Pons (tissue), 1 donor: ENCODE results near the gene KIF26B.

ENCODE experiments used
- DNase-seq: peaks from one replicate; pipeline ENCODE4 v3.0.0-alpha.2; 2016; ENCODE audit warnings: low spot score

The KIF26B gene

DNA sequence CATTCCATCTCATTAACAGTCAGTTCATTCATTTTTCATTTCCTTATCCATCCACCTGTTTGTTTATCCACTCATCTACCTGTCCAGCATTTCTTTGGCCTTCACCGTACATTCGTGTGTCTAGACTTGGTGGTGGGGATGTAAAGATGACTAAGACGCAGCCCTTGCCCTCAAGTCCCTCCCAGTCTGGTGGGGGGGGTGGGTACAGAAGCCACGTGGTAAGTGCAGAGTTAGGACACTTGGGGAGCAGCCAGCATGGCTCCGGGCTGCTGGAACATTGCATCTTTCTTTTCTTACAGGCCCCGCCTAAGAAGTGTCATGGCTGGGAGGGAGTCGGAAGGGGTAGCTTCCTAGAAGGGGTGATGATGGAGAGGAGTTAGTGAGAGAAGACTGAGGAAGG is 17.2 kb downstream of the KIF26B start:
- DNase-seq, result no peak

DNA sequence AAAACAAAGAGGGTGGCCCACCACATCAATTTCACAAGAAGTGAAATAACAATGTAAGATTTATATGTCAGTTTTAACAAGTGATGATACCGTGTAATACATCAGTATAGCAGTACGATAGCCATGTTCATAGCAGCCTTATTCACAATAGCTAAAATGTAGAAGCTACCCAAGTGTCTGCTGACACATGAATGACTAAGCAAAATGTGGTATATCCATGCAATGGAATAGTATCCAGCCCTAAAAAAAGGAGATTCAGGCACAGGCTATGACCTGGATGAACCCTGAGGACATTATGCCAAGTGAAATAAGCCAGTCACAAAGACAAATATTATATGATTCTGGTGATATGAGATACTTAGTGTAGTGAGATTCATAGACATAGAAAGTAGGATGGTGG is 18.0 kb downstream of the KIF26B start:
- DNase-seq, result no peak

DNA sequence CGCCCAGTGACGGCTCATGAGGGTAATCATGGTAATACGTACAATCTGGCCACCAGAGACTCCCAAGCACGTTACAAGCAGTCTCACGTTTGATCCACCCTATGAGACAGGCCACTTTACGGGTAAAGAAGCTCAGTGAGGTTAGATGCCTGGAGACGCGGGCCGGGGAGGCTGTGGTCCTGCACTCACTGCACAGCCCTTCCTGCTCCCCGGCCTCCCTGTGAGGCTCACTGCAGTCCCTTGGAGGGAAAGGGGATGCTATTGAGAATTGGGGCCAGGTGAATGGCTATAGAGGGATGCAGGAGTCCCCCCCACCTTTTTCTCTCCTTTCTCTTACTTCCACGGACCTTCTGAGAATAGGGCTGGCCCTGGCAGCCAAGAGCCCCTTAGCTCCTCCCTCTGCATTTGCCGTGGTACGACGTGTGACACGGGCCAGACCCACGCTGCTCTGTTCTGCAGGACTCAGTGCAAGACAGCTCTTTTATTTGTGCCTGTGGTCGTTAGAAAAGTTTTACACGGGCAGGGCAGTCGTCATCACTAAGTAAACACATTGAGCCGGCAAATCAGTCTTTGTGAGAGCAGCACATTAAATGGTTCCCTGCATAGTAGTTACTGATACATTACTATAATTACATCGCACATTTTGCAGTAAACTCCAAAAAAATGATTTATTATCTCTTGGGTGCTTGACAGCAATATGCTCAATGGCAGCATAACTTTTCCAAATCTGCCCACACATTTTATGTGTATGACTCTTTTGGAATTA is 18.8 kb downstream of the KIF26B start:
- no peak for DNase-seq

DNA sequence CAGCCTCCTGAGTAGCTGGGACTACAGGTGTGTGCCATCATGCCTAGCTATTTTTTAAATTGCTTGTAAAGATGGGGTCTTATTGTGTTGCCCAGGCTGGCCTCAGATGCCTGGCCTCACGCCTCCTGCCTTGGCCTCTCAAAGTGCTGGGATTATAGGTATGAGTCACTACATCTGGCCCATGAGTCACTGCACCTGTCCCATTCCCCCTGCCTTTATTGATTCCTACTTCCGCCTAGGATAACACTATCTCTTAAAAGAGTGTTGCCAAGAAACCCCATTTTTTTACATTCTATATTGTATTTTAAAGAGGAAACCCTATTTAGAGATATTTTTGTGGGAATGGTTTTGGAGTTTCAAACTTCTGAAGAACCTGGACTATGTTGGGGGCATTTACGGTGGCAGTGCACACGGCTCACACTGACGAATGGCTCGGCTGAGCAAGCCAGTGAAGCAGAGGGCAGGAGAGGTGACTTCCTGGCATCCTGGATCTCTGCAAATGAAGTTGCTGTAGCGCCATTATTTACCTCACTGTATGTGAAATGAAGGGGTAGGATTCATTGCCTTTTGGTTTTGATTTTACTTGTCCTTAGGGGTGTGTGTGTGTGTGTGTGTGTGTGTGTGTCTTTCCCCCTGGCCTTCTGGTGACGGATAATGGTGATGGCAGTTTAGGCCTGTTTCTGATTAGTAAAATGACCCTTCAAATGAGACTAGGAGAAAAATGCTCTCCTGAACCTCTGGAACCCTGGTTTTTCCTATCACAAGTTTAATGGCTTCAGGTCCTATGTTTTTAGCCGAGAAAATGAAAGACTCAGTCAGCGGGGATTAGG is 22.5 kb downstream of the KIF26B start:
- DNase-seq, result no peak

DNA sequence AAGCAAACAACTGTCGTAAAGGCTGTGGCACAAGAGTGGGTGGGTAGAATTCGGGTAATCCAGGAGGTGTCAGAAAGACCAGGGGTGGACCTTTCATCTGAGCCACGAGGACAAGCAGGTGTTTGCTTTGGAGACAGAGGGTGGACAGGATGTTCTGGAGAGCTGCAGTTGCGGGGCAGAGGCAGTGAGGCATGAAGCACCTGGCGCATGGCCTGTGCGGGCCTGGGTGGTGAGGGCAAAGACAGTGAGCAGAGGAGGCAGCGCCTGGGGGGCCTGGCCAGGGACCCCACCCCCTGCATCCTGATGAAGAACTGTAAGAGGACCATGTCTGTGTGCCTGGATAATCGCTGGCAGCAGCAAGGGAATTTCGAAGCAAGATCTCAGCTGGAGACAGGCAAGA is 24.9 kb downstream of the KIF26B start:
- no peak for DNase-seq

DNA sequence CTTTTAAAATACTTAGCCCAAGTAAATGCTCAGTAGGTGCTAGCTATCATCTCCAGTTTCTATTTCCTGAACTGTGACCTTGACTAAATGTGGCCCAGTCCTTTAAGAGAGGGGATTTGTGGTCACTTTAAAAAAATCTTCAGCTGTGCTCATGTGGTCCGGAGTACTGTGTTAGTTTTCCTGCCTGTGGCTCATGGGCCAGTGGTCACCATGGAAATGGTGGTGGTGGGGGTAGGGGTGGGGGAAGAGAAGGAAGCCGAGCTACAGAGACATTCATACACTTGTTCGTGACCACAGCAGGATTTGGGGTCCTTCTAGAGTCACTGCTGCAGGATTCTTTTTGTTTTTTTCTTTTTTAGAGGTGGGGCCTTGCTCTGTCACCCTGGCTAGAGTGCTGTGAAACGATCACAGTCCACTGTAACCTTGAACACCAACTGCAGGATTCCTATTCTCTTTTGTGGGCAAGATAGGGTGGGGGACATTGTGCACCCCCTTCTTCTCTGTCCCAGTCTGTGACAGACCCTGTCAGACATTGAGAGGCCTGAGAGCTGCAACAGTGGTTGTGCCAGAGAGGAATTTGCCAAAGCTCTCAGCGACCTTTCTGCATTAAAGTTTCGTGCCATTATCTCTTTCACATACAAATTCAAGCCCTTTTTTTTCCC is 25.8 kb downstream of the KIF26B start:
- no peak for DNase-seq

DNA sequence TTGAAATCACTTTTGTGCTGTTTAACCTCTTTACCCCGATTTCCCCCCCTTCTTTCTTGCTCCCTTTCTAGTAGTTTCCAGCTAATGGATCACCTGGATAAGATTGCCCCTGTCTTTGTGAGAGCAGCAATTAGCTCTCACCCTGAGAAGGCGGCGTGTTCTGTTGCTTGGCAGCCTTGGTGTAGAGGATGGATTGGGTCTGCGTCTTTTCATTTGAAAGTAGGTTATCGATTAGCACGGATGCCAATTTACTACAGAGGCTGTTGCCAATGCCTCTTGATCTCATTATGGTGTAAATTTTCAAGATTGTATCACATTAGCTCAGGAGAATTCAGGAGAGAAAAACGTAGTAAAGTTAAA is 26.4 kb downstream of the KIF26B start:
- DNase-seq, result no peak

DNA sequence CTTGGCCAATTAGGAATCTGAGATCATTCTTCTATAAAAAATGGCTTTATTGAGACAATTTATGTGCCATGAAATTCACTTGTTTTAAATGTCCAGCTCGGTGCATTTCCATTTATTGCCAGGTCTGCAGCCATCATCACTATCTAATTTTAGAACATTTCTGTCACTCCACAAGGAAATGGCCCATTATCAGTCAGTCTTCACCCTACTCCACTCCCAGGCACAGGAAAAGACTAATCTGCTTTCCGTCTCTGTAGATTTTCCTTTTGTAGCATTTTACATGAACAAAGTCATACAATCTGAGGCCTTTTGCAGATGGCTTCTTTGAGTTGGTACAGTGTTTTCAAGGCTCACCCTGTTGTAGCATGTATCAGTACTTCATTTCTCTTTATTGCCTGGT is 27.2 kb downstream of the KIF26B start:
- no peak for DNase-seq

DNA sequence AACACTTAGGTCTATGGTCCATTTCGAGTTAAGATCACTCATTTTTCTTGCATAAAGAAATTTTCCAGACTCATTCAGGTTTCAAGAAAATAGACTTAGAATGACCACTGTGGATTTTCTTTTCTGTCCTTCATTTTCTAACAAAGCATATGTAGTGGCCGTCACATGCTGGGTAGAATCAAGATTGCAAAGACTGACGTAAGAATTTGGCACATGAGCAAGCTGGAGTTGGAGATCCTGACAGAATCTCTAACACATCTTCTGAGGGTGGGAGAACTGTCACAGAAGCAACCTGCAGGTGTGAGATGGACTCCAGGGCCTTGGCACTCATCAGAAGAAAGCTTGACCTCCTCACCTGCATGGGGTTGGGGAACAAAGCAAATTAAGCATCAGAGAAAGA is 28.6 kb downstream of the KIF26B start:
- no peak for DNase-seq

DNA sequence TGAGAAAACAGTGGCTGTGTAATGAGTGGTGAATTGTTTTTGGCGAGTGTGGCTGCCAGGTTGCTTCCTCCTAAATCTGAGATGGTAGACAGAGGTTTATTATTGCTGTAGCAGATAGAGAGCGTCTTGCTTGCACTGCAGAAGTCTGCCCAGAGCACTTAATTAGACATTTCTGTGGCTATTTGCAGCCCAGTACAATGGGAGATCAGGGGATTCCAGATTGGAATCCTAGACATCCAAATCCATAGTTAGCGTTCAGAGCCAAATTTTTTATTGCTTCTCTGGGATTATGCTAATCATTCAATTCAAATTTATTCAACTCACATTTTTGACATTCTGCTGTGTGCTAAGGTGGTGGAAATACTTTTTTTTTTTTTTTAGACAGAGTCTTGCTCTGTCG is 30.0 kb downstream of the KIF26B start:
- DNase-seq, result no peak

DNA sequence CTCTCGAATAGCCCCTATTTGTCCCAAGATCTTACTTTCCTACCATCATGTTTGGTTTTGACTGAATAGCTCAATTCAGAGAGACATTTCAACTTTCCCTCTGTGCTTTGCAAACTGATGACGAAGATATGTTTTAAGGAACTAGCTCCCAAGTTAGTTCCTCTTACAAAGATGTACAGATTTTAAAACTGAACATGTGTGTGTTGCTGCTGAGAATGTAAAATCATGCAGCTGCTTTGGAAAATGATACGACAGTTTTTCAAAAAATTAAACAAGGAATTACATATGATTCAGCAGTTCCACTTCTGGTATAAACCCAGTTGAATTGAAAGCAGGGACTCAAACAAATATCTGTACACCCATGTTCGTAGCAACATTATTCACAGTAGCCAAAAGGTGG is 33.6 kb downstream of the KIF26B start:
- DNase-seq, result no peak

DNA sequence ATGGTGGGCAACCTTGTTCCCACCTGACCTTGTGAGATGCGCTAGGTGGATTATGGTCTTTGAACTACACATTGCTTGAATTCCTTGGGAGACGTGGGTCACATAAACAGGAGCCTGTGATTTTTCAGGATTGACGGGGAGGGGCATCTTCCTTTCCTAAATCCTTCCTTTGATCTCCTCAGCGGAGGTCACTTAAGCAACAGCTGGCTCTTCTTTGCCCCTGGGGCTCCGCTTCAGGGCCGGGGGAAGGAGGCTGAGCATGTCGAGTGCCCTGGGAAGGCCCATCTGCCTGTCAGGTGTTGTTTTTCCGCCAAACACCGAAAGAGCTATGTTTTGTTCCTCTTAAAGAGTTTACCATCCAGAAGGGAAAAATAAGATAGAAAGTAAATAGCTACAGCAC is 40.6 kb downstream of the KIF26B start:
- no peak for DNase-seq

DNA sequence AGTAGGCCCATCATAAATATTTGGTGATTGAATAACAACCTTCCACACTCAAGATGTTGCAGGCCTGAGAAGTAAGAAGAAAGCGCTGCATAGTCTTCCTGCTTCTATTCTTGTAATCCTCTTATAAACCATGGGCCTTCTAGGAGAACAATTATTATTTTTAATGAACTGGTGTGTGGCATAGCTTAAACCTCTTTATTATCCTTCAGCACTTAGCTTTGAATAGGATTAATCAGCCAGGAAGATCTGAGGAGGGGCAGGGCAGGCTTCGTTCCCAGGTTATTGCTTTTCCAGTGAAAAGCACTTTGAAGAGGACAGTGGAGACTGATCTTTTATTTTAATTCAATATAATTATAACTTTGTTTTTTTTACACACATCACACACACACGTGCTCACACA is 42.3 kb downstream of the KIF26B start:
- no peak for DNase-seq

DNA sequence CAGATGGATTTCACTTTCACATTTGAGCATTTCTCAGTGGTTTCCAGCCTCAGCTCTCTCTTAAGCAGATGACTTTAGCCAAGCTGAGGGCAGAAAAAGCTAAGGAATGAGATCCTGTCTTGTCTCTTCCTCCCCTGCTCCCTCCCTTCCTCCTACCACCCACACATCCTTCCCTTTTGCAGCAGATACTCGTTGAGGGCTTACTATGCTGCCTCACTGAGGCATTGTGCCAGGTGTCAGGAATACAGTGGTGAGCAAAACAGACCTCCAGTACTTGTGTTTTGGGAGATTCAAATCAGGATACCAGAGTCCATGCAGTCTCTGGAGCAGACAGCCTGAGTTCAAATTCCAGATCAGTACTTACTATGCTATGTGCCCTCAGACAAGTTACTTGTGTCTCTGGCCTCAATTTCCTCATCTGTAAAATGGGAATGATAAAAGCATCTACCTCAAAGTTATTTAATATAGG is 43.2 kb downstream of the KIF26B start:
- no peak for DNase-seq

DNA sequence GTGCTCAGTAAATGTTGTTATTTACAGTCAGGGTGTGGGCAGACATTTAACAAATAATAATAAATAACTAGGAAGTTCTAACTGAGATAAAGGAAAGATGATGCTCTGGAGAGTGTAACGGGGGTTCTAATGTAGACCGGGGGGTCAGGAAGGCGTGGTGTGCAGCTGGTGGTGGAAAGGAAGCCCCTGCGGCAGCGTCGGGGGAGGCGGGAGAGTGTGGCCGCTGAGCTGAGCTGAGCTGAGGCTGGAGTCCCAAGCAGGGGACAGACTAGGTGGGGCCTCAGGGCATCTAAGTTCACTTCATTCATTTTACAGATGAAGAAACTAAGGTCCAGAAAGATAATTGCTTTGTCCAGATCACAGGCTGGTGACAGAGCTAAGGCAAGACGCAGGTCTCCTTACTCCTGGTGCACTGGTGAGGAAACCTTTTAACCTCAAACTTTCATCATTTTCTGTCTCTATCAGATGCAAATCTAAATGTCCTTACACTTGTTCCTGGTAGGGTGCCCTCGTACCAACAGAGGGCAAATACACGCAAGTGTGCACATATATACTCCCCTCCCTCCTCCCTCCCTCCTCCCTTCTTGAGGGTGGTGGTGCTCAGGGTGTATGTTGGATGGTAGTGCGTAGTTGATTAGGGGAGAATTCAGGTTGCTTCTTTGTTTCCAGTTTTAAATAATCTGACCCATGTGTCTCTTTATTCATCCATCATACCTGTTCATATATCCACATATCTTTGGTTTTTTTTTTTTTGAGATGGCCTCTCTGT is 44.1 kb downstream of the KIF26B start:
- DNase-seq, result no peak

DNA sequence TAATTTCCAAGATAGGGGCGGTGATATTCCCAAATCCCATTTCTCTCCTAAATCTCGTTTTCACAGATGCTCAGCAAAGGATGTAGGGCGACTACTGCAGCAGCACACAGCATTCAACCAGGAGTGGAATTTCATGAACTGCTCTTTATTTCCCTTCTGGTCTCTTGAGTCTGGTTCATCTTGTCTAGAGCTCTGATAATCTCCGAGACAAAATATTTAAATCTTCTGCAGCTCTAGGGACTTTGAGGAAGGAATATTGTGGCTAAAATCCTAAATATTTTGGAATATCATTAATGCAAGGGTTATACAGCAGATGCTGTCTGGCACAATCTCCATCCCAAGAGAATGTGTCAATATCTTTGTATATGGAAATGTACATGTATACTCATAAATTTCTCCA is 45.4 kb downstream of the KIF26B start:
- DNase-seq, result no peak

DNA sequence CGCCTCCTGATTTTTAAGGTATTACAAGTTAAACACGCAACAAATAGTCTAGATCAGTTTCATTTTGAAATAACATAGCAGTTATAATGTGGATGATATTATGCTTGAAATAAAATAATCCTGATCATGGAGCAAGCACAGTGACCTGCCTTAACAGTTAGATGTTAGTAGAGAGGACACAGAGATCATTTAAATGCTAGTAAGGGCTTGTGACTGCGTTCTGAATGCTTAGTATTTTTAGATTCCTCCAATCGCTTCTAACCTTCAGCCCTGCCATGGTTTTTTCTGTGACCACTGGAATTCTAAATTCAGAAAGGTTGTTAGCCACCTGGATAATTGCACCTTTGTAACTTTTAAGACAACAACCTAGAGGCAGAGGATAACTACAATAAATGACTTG is 46.4 kb downstream of the KIF26B start:
- DNase-seq, result no peak

DNA sequence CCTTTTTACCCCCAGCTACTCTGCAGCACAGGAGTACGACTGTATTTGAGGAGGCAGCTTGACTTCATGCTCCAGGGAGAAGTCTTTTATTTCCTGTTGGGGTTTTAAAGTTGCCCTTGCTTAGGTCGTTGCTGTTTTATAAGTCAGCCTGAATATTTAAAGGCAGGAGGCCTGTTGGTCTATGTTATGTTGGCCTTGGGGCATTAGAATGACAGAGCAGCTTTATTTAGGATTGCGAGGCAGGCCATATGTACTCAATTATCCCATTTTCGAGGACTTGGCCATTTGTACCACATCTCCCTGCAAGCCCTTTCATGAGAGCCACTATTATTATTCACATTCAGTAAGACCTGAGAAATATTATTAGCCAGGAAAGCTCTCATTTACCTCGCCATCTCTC is 47.0 kb downstream of the KIF26B start:
- no peak for DNase-seq

DNA sequence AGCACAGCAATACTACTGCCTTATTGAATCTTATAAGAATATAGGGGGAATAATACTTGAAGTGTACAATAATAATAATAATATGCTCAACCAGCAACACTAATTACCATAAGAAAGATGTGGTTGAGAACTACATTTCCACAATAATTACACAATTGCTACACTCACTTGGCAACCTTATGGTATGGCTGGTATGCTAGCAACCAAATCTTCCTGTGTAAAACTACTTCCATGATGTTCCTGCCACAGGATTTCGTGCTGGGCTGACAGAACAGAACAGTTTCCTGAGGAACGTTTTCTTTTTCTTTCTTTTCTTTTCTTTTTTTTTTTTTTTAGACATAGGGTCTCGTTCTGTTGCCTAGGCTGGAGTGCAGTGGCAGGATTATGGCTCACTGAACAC is 50.6 kb downstream of the KIF26B start:
- no peak for DNase-seq

DNA sequence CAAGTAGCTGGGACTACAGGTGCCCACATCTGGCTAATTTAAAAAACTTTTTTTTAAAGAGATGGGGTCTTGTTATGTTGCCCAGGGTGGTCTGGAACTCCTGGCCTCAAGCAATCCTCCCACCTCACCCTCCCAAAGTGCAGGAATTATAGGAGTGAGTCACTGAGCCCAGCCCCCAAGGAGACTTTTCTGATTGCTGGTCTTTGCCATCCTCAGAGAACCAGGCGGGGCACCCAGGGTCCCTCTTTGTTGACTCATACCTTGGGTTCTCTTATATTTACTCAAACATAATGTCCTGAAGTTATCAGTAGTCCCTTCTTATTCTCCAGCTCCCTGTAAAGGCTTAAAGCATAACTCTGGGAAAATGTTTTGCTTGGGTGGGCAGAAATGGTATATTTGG is 51.1 kb downstream of the KIF26B start:
- no peak for DNase-seq

DNA sequence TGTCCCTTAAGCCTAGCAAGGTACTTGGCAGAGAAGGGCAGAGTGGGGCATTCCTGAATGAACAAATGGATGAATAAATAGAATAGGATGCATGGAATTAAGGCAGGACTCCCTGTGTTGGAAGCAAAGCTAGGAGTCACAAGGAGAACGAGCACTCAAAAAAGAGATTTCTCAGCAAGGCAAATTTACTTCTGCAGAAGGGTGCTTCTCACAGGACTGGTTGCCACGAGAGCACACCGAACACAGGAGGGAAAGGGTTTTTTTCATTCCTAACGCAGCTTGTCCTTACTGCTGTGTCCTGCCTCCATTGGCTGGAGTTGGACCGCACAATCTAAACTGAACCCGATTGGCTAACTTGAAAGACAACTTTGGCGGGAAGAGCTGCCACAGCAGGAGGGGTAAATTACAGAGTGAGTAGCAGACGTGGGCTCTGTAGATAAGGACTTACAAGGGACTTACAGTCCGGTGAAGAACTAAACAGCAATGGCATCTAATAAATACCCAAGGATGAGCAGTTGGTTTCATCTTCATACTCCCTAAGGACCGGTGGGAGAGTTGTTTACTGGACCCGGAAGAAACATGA is 52.4 kb downstream of the KIF26B start:
- no peak for DNase-seq

DNA sequence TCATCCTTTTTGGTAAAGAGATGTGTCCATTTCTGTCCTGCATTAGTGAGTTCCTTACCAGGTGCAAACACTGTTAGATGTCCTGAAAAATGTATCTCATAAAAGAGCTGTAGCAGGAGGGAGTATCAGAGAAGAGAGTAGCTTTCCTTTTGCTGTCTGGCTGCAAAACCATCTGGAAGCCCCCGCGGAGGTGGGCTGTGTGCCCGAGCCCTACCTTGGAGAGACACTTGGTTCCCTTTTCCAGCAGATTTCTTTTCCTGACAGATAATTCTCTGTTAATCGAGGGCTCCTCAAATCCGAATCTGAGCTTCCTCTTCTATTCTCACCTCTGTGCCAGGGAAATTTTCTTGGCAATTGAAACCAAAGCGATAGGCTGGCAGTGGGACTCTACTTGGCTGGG is 53.0 kb downstream of the KIF26B start:
- DNase-seq, result no peak
